HG03342 (cell line): ENCODE data around the gene ST8SIA4.

ENCODE experiments used
- ATAC-seq: cut with Tn5 transposase; IDR thresholded peaks from one replicate; pipeline ENCODE4 v1.9.1; 2021; ENCODE audit warnings: mild to moderate bottlenecking, moderate library complexity; ENCODE audit not compliant: unreplicated experiment

The ST8SIA4 gene, protein sequence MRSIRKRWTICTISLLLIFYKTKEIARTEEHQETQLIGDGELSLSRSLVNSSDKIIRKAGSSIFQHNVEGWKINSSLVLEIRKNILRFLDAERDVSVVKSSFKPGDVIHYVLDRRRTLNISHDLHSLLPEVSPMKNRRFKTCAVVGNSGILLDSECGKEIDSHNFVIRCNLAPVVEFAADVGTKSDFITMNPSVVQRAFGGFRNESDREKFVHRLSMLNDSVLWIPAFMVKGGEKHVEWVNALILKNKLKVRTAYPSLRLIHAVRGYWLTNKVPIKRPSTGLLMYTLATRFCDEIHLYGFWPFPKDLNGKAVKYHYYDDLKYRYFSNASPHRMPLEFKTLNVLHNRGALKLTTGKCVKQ

DNA sequence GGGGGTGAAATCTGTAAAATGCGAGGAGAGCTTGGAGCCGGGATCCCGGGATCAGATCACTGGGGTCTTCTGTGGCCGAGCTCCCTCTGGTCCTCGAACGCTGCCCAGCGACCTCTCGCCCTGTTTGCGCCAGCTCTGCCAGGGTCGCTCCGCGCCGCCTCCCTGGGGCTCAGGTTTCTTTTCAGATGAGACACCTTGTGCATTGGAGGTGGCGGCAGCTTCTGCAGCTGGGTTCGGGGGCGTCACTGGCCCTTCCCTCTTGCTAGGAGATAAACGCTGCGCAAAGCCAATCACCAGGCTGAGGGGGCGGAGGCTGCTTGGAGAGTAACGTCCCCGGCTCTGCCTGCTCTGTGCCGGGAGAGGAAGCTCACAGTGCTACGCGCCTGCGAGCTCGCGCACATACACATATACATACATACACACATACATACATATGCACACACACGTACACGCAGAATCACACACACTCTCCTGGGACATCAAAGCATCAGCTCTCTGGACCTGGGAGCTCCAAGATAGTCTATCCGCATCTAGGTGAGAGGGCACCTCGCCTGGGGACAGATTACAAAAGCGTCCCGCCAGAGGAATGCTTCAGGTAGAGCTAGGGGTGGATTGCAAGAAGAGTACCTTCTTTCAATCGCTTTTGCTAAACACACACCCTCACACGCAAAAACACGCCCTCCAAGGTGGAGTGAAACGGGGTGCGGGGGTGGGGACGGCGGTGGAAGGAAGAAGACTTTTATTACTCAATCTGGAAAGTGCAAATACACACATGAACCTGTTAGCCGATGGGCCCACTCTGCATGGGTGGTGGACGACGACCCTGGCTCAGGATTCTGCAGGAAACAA, at the start of gene ST8SIA4:
ST8SIA4 (minus strand) TSS at position 244 of the 849 bp plus-strand sequence. CDS start 327 bp downstream, outside the sequence.
- ATAC-seq = peak; percentile 72

DNA sequence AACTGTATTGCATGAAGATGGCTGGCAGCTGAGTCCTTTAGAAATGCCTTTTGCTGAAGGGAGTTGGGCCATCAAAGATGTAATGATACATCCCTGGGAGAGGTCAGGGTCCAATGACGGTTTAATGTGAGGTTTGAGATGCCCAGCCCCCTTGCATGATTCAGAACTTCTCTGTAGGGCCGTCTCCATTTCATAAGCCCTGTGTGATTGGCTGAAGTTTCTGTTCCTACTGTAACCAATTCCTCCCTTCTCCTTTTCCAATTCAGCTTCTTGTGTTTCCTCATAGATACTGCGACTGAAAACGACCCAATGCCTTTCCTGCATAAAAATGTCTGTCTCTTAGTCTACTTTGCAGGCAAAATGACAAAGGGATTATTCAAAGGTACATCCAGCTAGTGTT, 47.9 kb upstream of the ST8SIA4 start:
- ATAC-seq = no peak

DNA sequence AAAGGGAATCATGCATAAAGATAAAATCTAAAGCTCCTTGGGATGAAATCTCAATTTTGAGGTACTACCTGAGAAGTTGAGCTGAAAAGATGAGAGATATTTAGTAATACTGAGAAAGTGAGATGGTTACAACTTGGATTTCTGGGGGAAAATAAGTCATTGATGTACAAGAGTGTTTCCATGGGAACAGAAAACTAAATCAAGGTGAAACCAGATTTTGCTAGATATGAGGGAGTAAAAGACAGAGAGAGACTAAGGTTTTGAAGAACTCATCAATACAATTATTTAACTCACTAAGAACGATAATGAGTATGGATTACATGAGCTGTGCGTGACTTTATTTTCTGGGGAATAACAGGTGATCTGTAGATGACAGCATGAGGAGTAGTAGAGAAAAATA, 10.2 kb upstream of the ST8SIA4 start:
- ATAC-seq = peak; percentile 37

DNA sequence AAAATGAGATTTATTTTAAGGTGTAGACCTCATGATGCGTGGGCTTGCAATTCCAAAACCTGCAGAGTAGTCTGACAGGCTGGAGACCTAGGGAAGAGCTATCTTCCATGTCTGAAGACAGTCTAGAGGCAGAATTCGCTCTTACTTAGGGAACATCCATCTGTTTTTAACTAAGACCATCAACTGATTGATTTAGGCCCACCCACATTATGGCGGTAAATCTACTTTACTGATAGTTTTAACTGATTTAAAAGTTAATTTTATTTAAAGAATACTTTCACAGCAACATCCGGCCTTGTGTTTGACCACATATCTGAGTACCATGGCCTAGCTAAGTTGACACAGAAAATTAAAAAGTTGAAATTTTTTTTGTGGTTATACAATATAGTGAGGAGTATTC, 6.0 kb upstream of the ST8SIA4 start:
- no peak for ATAC-seq

DNA sequence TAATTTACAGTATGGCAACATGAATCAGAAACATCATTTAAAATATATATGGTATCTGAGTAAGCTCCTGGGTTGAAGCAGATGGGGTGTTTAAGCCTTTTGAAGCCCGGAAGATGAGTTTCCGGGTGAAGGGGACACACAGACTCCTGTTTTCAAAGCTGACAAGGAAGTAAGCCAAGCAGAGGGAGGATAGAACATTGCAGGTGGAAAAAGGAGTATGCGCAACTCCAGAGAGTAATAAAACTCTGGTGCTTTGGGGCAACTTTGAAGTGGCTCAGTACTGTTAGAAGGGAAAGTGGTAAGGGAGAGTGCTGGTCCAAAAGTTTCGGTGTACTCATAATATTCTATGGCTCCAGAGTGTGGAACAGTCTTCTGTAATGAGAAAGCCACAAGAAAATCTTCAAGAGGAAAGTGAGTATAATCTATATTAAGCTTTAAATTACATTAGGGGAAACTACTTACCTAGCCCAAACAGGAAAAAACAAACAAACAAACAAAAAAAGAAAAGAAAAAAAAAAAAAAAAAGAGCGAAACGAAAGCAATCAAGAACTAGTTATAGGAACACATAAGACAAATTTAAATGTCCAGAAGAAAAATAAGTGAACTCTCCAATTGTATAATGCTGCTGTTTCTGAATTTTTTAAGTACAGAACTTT, 2.3 kb upstream of the ST8SIA4 start:
- ATAC-seq = no peak

DNA sequence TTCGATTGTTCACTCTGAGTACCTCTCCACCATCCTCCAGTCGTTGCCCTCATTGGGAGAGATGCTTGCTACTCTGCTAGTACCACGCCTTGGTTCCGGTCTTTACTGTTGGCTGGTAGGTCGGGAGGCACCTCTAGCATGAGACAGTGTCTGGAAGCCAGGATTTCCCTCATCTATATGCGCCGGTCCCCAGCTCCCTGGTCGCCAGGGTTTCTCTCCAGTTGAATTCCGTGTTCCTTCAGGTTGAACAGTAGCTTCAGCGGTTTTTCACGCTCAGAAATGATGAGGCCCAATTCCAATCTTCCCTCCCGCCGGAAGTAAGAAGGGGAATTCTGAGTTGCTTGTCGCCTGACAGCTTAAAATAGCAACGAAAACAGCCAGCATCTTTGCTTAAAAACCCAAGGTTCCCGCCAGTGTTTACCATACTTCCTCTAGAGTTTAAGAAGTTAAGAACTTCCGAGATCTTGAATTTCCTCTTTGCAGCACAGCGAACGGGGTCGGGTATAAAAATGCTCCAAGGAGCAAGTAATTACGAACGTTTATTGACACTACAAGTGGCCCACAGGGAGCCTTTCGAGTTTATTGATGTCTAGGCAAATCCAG, 1.3 kb upstream of the ST8SIA4 start:
- ATAC-seq = peak; percentile 21

DNA sequence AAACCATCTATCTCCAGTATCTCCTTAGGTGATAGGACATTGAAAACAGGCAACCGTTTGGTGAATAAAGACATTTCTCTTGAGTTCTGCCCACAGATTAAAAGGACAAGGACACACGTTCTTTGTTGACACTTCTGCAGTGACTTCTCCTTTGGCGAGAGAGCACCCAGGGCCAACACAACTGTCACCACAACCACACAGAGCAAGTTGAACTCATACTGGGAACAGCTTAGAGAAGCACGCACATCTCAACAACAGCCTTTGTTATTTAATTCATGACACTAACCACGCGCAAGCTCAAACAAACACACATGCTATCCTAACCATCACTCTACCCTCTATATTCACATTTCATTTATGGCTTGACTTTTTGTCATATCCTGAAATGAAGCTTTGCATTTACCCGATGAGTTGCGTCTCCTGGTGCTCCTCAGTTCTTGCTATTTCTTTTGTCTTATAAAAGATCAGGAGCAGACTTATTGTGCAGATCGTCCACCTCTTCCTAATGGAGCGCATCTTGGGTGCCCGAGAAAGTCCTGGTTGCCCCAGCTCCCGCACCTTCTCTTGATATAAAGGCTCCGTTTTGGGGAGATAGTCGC, 543 bp downstream of the ST8SIA4 start:
- no peak for ATAC-seq

DNA sequence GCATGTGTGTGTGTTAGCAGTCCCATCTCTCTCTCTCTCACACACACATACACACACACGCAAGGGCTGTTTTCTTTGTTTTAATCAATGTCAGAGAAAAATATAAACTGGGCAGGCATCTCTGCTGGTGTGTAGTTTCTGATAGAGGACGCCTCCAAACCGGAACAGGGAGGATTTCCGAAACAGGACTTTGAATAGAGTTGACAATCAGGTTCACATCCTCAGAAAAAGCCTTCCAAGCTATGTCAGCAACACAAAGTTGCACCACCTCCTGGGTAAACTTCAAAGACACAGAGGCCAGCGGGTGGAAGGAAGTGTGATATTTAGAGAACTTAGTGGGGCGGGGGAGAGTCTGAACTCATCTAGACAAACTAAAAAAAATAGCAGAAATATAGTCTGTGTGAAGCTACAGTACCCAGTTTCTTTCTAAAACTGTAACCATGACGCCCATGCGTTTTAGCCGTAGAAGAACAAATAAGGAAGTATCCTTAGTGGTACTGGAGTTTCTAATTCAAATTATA, 1.2 kb downstream of the ST8SIA4 start:
- no peak for ATAC-seq

DNA sequence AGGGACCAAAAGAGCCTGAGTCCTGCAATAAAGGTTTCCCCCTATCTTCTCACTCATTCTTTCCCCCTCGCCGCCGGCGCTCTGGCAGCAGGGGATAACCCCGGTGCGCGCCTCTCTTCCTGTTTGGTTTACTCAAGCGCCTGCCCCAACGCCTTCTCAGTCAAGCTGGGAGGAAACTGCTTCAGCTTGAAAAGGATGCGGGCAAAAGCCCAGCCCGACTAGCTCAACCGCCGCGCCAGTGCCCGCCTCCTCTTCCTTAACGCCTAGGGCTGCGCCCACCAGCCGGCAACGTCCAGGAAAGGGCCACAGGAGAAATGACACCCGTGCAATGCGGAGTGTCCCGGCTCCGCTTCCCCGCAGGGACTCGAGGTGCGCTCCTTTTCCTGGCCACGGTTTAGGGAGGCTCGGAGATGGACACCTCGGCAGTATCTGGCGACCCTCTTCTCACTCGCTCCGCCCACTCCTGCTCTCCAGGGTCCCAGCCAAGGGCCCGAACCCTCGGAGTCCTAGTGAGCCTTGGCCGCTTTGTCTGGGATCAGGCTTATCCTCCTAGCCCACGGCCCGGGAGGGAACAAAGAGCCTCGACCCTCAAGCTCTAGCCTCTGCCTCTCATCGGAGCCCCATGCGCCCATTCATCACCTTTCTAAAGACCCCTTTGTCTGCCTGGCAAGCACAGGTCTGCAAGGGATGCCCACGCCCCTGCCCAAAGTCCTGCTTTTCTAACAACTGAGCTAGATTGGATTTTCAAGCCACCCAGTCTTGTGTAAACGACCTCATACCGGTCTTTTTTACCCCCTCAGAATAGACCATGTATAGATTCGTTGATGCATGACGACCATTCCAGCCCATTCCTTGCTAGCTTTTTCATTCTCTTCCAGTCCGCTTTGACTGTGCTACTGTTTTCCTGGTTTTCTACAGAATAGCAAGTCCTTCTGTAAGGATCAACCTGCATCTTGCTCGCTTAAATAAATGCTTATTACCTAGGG, 2.0 kb downstream of the ST8SIA4 start:
- peak; percentile 37 for ATAC-seq

DNA sequence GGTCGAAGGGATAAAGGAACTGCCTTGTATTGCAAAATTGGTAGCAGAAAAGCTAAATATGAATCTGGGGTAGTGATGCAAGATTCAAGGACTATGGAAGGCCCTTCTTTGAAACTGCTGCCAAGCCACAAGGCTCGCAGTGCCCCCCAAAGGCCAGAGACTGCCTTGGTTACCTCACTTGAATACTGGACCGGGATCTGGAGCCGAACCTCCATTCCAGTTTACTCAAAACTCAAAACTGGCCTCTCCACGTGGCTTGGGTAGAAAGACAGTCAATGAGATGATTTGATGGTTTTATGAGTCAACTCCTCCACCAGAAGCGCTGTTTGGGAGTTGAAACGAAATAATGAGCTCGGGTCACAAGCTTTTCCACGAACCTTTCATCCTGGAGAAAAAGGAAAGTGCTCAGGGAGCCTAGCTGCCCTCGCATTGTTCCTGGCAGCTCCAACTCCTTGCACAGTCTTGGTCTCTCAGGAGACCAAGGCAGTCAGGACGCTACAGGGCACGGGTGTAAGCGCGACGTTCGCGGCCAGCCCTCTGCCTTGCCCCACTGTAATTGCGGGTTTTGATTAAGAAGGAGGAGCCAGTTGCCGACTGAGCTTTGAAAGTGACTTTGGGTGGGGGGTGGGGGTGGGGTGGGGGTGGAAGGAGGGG, 2.8 kb downstream of the ST8SIA4 start:
- peak; percentile 9 for ATAC-seq

DNA sequence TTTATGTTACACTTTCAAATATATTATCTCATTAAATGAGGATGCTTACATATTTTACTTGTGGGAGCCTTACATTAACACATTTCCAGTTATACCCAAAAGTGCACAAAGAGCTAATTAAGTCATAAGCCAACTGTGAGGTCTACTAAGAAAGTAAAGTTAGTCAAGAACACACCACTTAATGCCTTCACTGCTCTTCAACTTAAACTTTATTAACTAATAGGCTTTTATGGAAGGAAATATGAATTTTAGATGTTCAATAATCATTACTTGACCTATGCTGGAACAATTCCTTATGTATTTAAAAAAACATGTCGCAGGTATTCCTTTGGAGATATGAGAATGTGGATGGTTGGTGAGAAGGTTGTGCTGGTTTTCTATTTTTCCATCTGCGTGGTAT, 3.4 kb downstream of the ST8SIA4 start:
- ATAC-seq = no peak

DNA sequence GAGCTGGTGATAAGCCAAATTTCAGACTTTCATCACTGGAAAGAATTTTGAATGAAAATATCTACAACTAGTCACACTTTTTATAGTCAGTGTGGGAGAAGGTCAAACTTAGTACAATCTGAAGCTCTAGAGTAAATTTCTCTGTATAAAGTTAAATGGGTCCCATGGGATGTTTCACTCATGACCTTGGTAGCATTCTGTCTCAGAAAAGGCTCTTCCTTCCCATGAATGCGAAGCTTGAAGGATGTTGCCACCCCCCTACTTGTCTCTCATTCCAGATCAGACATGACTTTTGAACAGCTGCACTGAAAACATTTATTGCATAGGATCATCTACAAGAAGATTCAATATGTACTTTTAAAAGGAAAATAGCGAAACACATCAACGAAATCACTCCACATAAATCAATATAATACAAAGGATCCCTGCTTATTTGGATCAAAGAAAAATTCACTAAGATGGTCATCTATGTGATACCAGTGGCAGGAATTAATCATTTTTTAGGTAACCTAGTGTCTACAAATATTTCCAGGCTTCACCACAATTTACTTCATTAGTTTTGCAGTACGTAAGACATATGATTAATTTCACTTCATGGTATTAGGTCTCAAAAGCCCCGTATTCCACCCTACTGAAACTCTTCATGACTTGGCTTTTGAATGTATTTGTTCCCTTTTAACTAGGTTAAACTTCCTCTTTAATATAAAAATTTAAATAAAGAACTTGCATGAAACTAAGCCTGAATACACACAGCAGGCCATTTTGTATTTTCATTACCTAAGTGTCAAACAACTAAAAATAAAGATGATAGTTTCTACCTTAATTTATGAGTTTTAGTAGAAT, 4.4 kb downstream of the ST8SIA4 start:
- no peak for ATAC-seq

DNA sequence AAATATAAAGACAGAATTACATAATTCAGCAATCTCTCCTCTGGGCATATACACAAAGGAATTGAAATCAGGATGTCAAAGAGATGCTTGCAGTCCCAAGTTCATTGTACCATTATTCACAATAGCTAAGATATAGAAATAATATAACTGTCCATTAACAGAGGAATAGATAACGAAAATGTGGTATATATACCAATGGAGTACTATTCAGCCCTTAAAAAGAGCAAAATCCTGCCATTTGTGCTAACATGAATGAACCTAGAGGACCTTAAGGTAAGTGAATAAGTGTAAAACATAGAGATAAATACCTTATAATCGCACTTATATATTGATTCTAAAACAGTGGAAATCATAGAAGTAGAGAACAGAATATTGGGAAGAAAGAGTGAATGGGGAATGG, 7.0 kb downstream of the ST8SIA4 start:
- ATAC-seq = no peak

DNA sequence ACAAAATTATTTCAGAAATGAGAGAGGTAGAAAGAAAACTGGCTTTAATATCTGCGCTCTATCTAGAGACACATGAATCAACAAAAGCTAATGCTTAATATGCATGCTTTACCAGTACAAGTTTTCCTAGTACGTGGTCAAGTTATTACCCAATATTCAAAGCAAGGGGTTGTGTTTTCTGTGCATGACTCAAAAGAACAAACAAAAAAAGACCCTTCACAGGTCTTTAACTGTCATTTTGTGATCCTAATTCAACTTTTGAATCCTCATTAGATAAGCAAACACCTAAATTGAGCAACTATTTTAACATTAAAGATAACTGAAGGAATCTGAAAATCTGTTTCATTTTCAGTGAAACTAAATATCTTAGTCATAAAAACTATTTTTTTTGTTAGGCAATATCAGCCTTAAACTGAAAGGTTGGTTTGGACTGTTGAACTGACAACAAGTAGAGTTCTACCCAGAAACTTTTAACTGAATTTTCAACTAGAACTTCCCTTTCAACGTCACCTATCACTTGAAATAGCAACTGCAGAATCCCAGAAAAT, 12.5 kb downstream of the ST8SIA4 start:
- ATAC-seq = peak; percentile 68

DNA sequence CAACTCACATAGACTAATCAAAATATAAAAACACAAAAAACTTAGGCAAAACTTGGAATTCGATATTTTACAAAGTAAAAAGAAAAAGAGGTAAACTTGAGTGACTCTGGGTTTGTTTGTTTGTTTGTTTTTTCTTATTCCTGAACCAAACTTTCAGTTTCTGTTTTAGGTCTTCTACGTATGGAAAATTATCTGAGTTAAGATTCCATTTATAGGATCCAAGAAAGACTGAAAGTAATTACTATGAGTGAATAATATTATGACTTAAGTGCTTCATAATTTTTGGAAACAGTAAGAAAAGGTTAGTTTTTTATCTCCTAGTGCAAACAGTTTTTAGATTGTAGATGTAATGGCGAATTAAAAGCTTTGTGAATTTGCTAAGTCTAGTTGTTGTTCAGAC, 13.2 kb downstream of the ST8SIA4 start:
- ATAC-seq = no peak

DNA sequence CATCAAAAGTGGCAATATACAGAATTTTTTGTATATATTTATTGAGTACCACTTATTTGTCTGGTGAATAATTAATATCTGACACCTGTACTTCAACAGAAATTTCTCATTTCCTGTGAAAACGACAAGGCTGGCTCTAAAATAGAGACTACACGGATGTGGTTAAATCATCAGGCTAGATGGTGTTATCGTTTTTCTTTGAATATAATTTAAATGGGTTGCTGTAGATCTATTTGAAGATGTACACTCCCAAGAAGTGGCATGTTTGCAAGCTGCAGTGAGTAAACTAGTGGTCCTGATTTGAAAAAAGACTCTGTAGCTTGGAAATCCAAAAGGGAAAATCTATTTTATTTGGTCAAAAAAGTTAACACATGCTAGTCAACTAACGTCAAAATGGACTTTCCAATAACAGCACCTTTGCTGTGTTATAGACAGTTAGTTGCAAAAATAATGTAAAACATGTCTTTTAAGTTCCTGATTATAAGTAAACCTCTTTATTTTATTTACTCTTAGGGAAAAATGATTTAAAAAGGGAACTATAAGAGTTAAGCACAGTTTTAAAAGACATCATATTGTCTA, 13.8 kb downstream of the ST8SIA4 start:
- peak; percentile 69 for ATAC-seq

DNA sequence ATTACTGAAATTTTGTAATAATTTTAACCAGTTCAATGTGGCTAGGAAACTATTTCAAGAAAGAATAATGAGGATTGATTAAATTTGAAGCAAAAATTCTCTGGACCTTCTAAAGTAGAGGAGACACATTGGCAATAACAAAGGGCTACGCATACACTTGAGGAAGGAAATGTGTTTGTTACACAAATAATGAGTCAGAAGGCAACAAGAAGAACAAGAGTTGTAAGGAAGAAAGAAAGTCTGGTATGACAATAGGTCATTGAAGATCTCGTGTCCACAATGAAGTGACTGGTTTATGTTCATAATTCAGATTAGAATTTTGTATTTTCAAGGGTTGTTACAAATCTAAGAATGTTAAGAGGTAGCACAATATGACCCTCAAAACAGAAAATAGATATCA, 25.8 kb downstream of the ST8SIA4 start:
- no peak for ATAC-seq
